HepG2 (cell line): ENCODE measurements around the gene SCP2.

Source experiments
- ASH2L ChIP-seq: fragments of 300-600, 200-600 bp; sonication (generic); IDR thresholded peaks from 2 replicates; pipeline ENCODE4 v1.7.0; 2017; ENCODE audit warnings: low read depth, mild to moderate bottlenecking, moderate library complexity, mixed read lengths, low read length; ENCODE audit not compliant: insufficient read length
- FOXA1 ChIP-seq, 2 experiments: fragments of 450-650 bp in 1 of 2; sonication (generic) in 1 of 2; formaldehyde crosslinking in 1 of 2; IDR thresholded peaks; 2 replicates each; pipeline versions ENCODE4 v1.4.0 to v1.6.1; 2016 to 2020; ENCODE audit warnings: missing genetic modification reagents in 1 of 2
- HCFC1 ChIP-seq: fragments of 150-350 bp; IDR thresholded peaks from 2 replicates; pipeline ENCODE4 v1.6.1; 2014; ENCODE audit warnings: low read depth, low read length
- HDAC6 ChIP-seq: fragments of 200-600 bp; sonication (generic); IDR thresholded peaks from 2 replicates; pipeline ENCODE4 v1.7.0; 2017; ENCODE audit warnings: mild to moderate bottlenecking, antibody characterized with exemption, low read length, low read depth
- KLF13 ChIP-seq: sonication (generic); formaldehyde crosslinking; IDR thresholded peaks from 2 replicates; pipeline ENCODE4 v1.4.0; 2020; ENCODE audit warnings: mild to moderate bottlenecking, missing genetic modification reagents
- ONECUT2 ChIP-seq: sonication (generic); formaldehyde crosslinking; IDR thresholded peaks from 2 replicates; pipeline ENCODE4 v1.4.0; 2020; ENCODE audit warnings: missing genetic modification reagents
- RFX5 ChIP-seq: IDR thresholded peaks from 2 replicates; pipeline ENCODE4 v1.6.1; 2011; ENCODE audit warnings: low read depth, low read length, improper control_type of control experiment
- TCF12 ChIP-seq, 2 experiments: fragments of 450-650 bp in 1 of 2; sonication (generic) in 1 of 2; formaldehyde crosslinking in 1 of 2; IDR thresholded peaks; 2 replicates each; pipeline versions ENCODE4 v1.6.1 to v1.8.0; 2017 to 2022; ENCODE audit warnings: antibody characterized with exemption in 1 of 2, mild to moderate bottlenecking in 1 of 2, missing genetic modification reagents in 1 of 2, moderate library complexity in 1 of 2
- ZNF644 ChIP-seq: IDR thresholded peaks from 2 replicates; pipeline ENCODE4 v1.6.1; 2016; ENCODE audit warnings: low read depth
- TF ChIP-seq, protein P1 (sequence below): sonication (generic); formaldehyde crosslinking; IDR thresholded peaks from 2 replicates; pipeline ENCODE4 v1.8.0; 2022; ENCODE audit warnings: missing genetic modification reagents, mild to moderate bottlenecking, inconsistent platforms, borderline replicate concordance
- TF ChIP-seq, protein P2 (sequence below): sonication (generic); formaldehyde crosslinking; IDR thresholded peaks from 2 replicates; pipeline ENCODE4 v1.5.0; 2020; ENCODE audit warnings: mild to moderate bottlenecking, missing genetic modification reagents, moderate library complexity

GRCh38 chr1:52947490-52947889 is 20.4 kb downstream of the SCP2 start:
- TF ChIP-seq ZNF644 (CRISPR knock-in tag) (no peak), TCF12 (IDR thresholded peaks at IDR 0.05) (no peak), TCF12 (CRISPR knock-in tag; IDR thresholded peaks at IDR 0.05) (no peak), HDAC6 (no peak), FOXA1 (IDR thresholded peaks at IDR 0.05) (no peak), FOXA1 (CRISPR knock-in tag; IDR thresholded peaks at IDR 0.05) (no peak), ASH2L (no peak), RFX5 (no peak), HCFC1 (no peak), ONECUT2 (CRISPR knock-in tag) (no peak), KLF13 (CRISPR knock-in tag) (no peak)
- TF ChIP-seq, protein P1, sequence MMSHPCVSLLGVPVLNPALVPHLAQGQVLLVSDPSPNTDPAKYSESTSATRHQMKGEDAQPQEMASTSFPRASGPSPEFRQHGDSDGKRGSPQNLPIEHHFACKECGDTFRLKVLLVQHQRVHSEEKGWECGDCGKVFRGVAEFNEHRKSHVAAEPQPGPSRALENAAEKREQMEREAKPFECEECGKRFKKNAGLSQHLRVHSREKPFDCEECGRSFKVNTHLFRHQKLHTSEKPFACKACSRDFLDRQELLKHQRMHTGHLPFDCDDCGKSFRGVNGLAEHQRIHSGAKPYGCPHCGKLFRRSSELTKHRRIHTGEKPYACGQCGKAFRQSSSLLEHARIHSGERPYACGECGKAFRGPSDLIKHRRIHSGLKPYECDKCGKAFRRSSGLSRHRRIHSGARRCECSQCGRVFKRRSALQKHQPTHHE (CRISPR knock-in tag), result no peak
- TF ChIP-seq, protein P2, sequence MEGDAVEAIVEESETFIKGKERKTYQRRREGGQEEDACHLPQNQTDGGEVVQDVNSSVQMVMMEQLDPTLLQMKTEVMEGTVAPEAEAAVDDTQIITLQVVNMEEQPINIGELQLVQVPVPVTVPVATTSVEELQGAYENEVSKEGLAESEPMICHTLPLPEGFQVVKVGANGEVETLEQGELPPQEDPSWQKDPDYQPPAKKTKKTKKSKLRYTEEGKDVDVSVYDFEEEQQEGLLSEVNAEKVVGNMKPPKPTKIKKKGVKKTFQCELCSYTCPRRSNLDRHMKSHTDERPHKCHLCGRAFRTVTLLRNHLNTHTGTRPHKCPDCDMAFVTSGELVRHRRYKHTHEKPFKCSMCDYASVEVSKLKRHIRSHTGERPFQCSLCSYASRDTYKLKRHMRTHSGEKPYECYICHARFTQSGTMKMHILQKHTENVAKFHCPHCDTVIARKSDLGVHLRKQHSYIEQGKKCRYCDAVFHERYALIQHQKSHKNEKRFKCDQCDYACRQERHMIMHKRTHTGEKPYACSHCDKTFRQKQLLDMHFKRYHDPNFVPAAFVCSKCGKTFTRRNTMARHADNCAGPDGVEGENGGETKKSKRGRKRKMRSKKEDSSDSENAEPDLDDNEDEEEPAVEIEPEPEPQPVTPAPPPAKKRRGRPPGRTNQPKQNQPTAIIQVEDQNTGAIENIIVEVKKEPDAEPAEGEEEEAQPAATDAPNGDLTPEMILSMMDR, result no peak
